ENCODE measurements around the gene LSM2. TPM values are rescaled to one million over a fixed set of nuclear protein-coding genes. Genes with fewer than 3 reads are reported as not detected.
A peak's percentile ranks its signal among the peaks of the same experiment; 100 is the strongest.
"Not testable (repeated sequence)": the region's sequence is repeated elsewhere in the genome, so short reads cannot be mapped to it uniquely, and the experiment has no call there.

LSM2 gene
- total RNA-seq, 2 donors from 2014 or later: 106 to 119 TPM

- H3K36me3 Mint-ChIP-seq (ENCODE audit: low read depth): peaks cover 17% of the 10 kb centered on the region
Measured at GRCh38 chr6:31795616-31796298, 11.0 kb downstream of the LSM2 start, which contains the start of gene VARS1. Gene VARS1, minus strand, starts transcription at chr6:31795752. Its CDS starts 535 bp downstream, at chr6:31795217.

DNA sequence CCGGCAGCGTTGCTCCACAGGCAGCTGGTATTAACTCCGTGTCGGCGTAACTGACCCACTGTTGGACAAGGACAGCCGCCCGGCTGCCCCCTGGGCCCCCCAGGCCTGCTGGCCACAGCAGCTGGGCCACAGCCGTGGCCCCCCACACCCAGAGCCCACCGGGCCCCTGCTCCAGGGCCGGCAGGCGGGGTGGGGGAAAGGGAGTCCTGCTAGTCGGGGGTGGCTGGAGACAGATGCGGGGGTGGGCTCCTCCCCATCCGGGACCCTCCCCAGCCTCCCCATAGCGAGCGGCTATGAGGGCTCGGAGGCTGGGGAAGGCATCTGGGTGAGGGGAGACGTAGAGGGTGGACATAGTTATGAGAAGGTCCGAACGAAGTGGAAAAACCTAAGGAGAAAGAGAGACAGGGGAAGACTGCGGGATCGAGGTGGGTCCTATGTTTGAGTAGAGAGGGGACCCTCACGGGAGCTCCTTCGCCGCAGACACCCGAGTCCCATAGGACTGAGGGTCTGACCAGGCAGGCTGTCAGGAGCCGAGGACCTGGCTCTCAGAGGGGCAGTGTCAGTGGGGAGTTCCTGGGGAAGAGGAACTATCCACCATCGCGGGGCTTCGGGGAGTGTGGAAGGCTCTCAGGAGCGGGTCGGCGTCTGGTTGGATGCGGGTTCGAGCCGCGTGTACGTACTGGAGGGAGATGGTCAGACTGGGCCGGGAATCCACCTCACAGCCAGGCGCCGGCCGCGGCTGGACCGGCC is 11.7 kb downstream of the LSM2 start:
- Histone ChIP-seq H3K9ac (ENCODE audit: extremely low read depth, low read length, poor library complexity, severe bottlenecking) (peak overlapping the region; percentile 87), H3K36me3 (ENCODE audit: control insufficient read depth, insufficient read depth, low read length) (peaks cover 44% of the 10 kb centered on the region), H3K9me3 (ENCODE audit: control insufficient read depth, low read length) (no peaks in the 10 kb centered on the region), H3K27me3 (ENCODE audit: control insufficient read depth, insufficient read depth, low read length, poor library complexity, severe bottlenecking) (no peaks in the 10 kb centered on the region), H3K27ac (ENCODE audit: low read depth, low read length) (peak overlapping the region; percentile 98), H3K4me3 (ENCODE audit: low read length) (peak overlapping the region; percentile 95), H3K4me1 (ENCODE audit: control insufficient read depth, insufficient read depth, low read length) (no peaks in the 10 kb centered on the region)
- no peak for TF ChIP-seq CTCF (conservative IDR thresholded peaks at IDR 0.05)
- Mint-ChIP-seq H3K27ac (peak overlapping the region; percentile 97), H3K36me3 (ENCODE audit: low read depth) (peaks cover 21% of the 10 kb centered on the region), H3K27me3 (ENCODE audit: insufficient read depth) (no peaks in the 10 kb centered on the region), H3K4me1 (peaks cover 11% of the 10 kb centered on the region), H3K9me3 (no peaks in the 10 kb centered on the region), H3K4me3 (peak overlapping the region; percentile 97)
- 1% methylated on average over 8 to 44 of the region's 44 CpGs for WGBS, 2 experiments (ENCODE audit: insufficient coverage in 1 of 2, insufficient read length in 1 of 2)
- no peak for DNase-seq

More at GRCh38 chr6:31795616-31796298, 11.0 kb downstream of the LSM2 start, which contains the start of gene VARS1:
- Mint-ChIP-seq H3K27me3 (ENCODE audit: insufficient read depth) (no peaks in the 10 kb centered on the region), H3K9me3 (no peaks in the 10 kb centered on the region), H3K4me1 (peaks cover 11% of the 10 kb centered on the region), H3K27ac (peak within 1 kb of the TSS; percentile 97), H3K4me3 (peak within 1 kb of the TSS; percentile 97)
- H3K4me1 ChIP-seq (ENCODE audit: control insufficient read depth, insufficient read depth, low read length): no peaks in the 10 kb centered on the region
- DNase-seq: peak; percentile 97
- peak within 1 kb of the TSS; percentile 98 for H3K27ac ChIP-seq (ENCODE audit: low read depth, low read length)
- no peaks in the 10 kb centered on the region for H3K9me3 ChIP-seq (ENCODE audit: control insufficient read depth, low read length)
- peak; percentile 90 for TF ChIP-seq CTCF (conservative IDR thresholded peaks at IDR 0.05)
- 3 to 23% methylated on average over 10 to 75 of the region's 75 CpGs for WGBS, 2 experiments (ENCODE audit: insufficient coverage in 1 of 2, insufficient read length in 1 of 2)
- H3K36me3 ChIP-seq (ENCODE audit: control insufficient read depth, insufficient read depth, low read length): peaks cover 37% of the 10 kb centered on the region
- peak within 1 kb of the TSS; percentile 95 for H3K4me3 ChIP-seq (ENCODE audit: low read length)
- H3K9ac ChIP-seq (ENCODE audit: extremely low read depth, low read length, poor library complexity, severe bottlenecking): peak within 1 kb of the TSS; percentile 87
- H3K27me3 ChIP-seq (ENCODE audit: control insufficient read depth, insufficient read depth, low read length, poor library complexity, severe bottlenecking): no peaks in the 10 kb centered on the region

GRCh38 chr6:31794294-31794865 is 12.4 kb downstream of the LSM2 start:
- Histone ChIP-seq H3K9me3 (ENCODE audit: control insufficient read depth, low read length) (no peaks in the 10 kb centered on the region), H3K4me3 (ENCODE audit: low read length) (peak overlapping the region; percentile 95), H3K27me3 (ENCODE audit: control insufficient read depth, insufficient read depth, low read length, poor library complexity, severe bottlenecking) (no peaks in the 10 kb centered on the region), H3K36me3 (ENCODE audit: control insufficient read depth, insufficient read depth, low read length) (peaks cover 48% of the 10 kb centered on the region), H3K27ac (ENCODE audit: low read depth, low read length) (no peak overlapping the region), H3K9ac (ENCODE audit: extremely low read depth, low read length, poor library complexity, severe bottlenecking) (peak overlapping the region; percentile 87), H3K4me1 (ENCODE audit: control insufficient read depth, insufficient read depth, low read length) (no peaks in the 10 kb centered on the region)
- DNase-seq: no peak
- no peak for TF ChIP-seq CTCF (conservative IDR thresholded peaks at IDR 0.05)
- H3K27me3 Mint-ChIP-seq (ENCODE audit: insufficient read depth): no peaks in the 10 kb centered on the region
- H3K27ac Mint-ChIP-seq: no peak overlapping the region
- peaks cover 26% of the 10 kb centered on the region for H3K36me3 Mint-ChIP-seq (ENCODE audit: low read depth)
- H3K4me3 Mint-ChIP-seq: peak overlapping the region; percentile 97
- peaks cover 11% of the 10 kb centered on the region for H3K4me1 Mint-ChIP-seq
- no peaks in the 10 kb centered on the region for H3K9me3 Mint-ChIP-seq
- 19 to 26% methylated on average over 4 to 7 of the region's 7 CpGs for WGBS, 2 experiments (ENCODE audit: insufficient coverage in 1 of 2, insufficient read length in 1 of 2)

GRCh38 chr6:31793927-31794245 is 12.9 kb downstream of the LSM2 start:
- peaks cover 30% of the 10 kb centered on the region for H3K36me3 Mint-ChIP-seq (ENCODE audit: low read depth)
- H3K4me1 Mint-ChIP-seq: peaks cover 11% of the 10 kb centered on the region
- Histone ChIP-seq H3K36me3 (ENCODE audit: control insufficient read depth, insufficient read depth, low read length) (peaks cover 50% of the 10 kb centered on the region), H3K9ac (ENCODE audit: extremely low read depth, low read length, poor library complexity, severe bottlenecking) (peak overlapping the region; percentile 87), H3K4me3 (ENCODE audit: low read length) (peak overlapping the region; percentile 95)
- H3K9me3 ChIP-seq (ENCODE audit: control insufficient read depth, low read length); H3K27ac Mint-ChIP-seq; H3K27ac ChIP-seq (ENCODE audit: low read depth, low read length); DNase-seq; H3K27me3 Mint-ChIP-seq (ENCODE audit: insufficient read depth); H3K4me1 ChIP-seq (ENCODE audit: control insufficient read depth, insufficient read depth, low read length); H3K9me3 Mint-ChIP-seq; H3K27me3 ChIP-seq (ENCODE audit: control insufficient read depth, insufficient read depth, low read length, poor library complexity, severe bottlenecking): not testable (repeated sequence)
- H3K4me3 Mint-ChIP-seq: peak overlapping the region; percentile 97
- 97 to 100% methylated on average over 5 to 6 of the region's 6 CpGs for WGBS, 2 experiments (ENCODE audit: insufficient coverage in 1 of 2, insufficient read length in 1 of 2)

All from endodermal cell (in vitro differentiated cells).